SH-SY5Y (cell line): Measurements from ENCODE around the gene ZNF709.

Source experiments
- GATA2 ChIP-seq: IDR thresholded peaks from 2 replicates; pipeline ENCODE4 v1.6.1; 2011; ENCODE audit warnings: mild to moderate bottlenecking, low read depth, low read length
- GATA3 ChIP-seq: IDR thresholded peaks from 2 replicates; pipeline ENCODE4 v1.6.1; 2011; ENCODE audit warnings: low read depth, mild to moderate bottlenecking, low read length, moderate library complexity

Gene ZNF709

GRCh38 chr19:12484371-12485051 lies at the start of gene ZNF709:
Gene ZNF709, minus strand, starts transcription at chr19:12484816. Its CDS starts 159 bp downstream, at chr19:12484657.
- no peak for TF ChIP-seq GATA3
- no peak for TF ChIP-seq GATA2

GRCh38 chr19:12527034-12527836 lies 42.6 kb upstream of the ZNF709 start:
- TF ChIP-seq GATA3, result no peak
- no peak for TF ChIP-seq GATA2

- TF ChIP-seq GATA3, result no peak
- no peak for TF ChIP-seq GATA2
Observed at GRCh38 chr19:12526542-12526941, 41.9 kb upstream of the ZNF709 start.

GRCh38 chr19:12521996-12522395 lies 37.4 kb upstream of the ZNF709 start:
- TF ChIP-seq GATA2, result no peak
- no peak for TF ChIP-seq GATA3

GRCh38 chr19:12513531-12514061 lies 29.0 kb upstream of the ZNF709 start:
- TF ChIP-seq GATA2, result no peak
- TF ChIP-seq GATA3, result no peak

- TF ChIP-seq GATA2 (no peak), GATA3 (no peak)
Observed at GRCh38 chr19:12497032-12497431, 12.4 kb upstream of the ZNF709 start.

GRCh38 chr19:12496480-12496879 lies 11.9 kb upstream of the ZNF709 start:
- TF ChIP-seq GATA3, result no peak
- no peak for TF ChIP-seq GATA2

- TF ChIP-seq GATA3 (no peak), GATA2 (no peak)
Observed at GRCh38 chr19:12495002-12495802, 10.6 kb upstream of the ZNF709 start.

- TF ChIP-seq GATA2 (no peak), GATA3 (no peak)
Observed at GRCh38 chr19:12494260-12494860, 9.7 kb upstream of the ZNF709 start.

GRCh38 chr19:12485571-12485970 lies 955 bp upstream of the ZNF709 start:
- TF ChIP-seq GATA2 (no peak), GATA3 (no peak)

GRCh38 chr19:12485052-12485416 lies 418 bp upstream of the ZNF709 start:
- no peak for TF ChIP-seq GATA2
- TF ChIP-seq GATA3, result no peak

GRCh38 chr19:12484011-12484370 lies 625 bp downstream of the ZNF709 start:
- no peak for TF ChIP-seq GATA3
- no peak for TF ChIP-seq GATA2

GRCh38 chr19:12482509-12482886 lies 2.1 kb downstream of the ZNF709 start:
- TF ChIP-seq GATA3, result no peak
- no peak for TF ChIP-seq GATA2

- TF ChIP-seq GATA3 (no peak), GATA2 (no peak)
Observed at GRCh38 chr19:12481781-12482508, 2.7 kb downstream of the ZNF709 start.
